Retina (tissue), 1 donor: ENCODE results near the gene ARID5B.

Source experiments
- DNase-seq: peaks from one replicate; pipeline ENCODE4 v3.0.0-alpha.2; 2016

ARID5B gene

GRCh38 chr10:62037166-62037831, 135.8 kb downstream of the ARID5B start:
- no peak for DNase-seq

- DNase-seq, result no peak
These were observed 136.6 kb downstream of the ARID5B start for GRCh38 chr10:62037890-62038608.

GRCh38 chr10:62038609-62039190, 137.2 kb downstream of the ARID5B start:
- peak; percentile 82 for DNase-seq

- DNase-seq, result no peak
These were observed 138.5 kb downstream of the ARID5B start for GRCh38 chr10:62039954-62040353.

GRCh38 chr10:62040881-62041280, 139.4 kb downstream of the ARID5B start:
- no peak for DNase-seq

- no peak for DNase-seq
These were observed 142.0 kb downstream of the ARID5B start for GRCh38 chr10:62043421-62044021.

- no peak for DNase-seq
These were observed 143.1 kb downstream of the ARID5B start for GRCh38 chr10:62044566-62044965.

GRCh38 chr10:62045765-62046521, 144.4 kb downstream of the ARID5B start:
- DNase-seq, result no peak

GRCh38 chr10:62046522-62047227, 145.2 kb downstream of the ARID5B start:
- no peak for DNase-seq

GRCh38 chr10:62047228-62047892, 145.9 kb downstream of the ARID5B start:
- DNase-seq, result no peak

- DNase-seq, result no peak
These were observed 146.5 kb downstream of the ARID5B start for GRCh38 chr10:62047960-62048383.

GRCh38 chr10:62048470-62048869, 147.0 kb downstream of the ARID5B start:
- no peak for DNase-seq

GRCh38 chr10:62048919-62049623, 147.6 kb downstream of the ARID5B start:
- peak; percentile 81 for DNase-seq

GRCh38 chr10:62049624-62050345, 148.3 kb downstream of the ARID5B start:
- no peak for DNase-seq

GRCh38 chr10:62050346-62050892, 148.9 kb downstream of the ARID5B start:
- no peak for DNase-seq

GRCh38 chr10:62050893-62051433, 149.5 kb downstream of the ARID5B start:
- DNase-seq, result no peak

- no peak for DNase-seq
These were observed 150.8 kb downstream of the ARID5B start for GRCh38 chr10:62052276-62052675.

- no peak for DNase-seq
These were observed 152.4 kb downstream of the ARID5B start for GRCh38 chr10:62053860-62054259.

GRCh38 chr10:62054408-62054807, 152.9 kb downstream of the ARID5B start:
- no peak for DNase-seq

GRCh38 chr10:62054830-62055229, 153.3 kb downstream of the ARID5B start:
- no peak for DNase-seq
